Esophagus muscularis mucosa (tissue), 4 donors: ENCODE results near the gene CHL1. TPM values are rescaled to one million over a fixed set of nuclear protein-coding genes. Genes with fewer than 3 reads are reported as not detected.

ENCODE experiments used
- DNase-seq: peaks from one replicate; pipeline ENCODE4 v3.0.0-alpha.2; 2017; ENCODE audit errors: extremely low spot score
- H3K27ac ChIP-seq, 4 donors: fragments of 200-600 bp; sonication (generic); replicated peaks in 1 of 4; 1 replicate in 3 of 4; 2 replicates in 1 of 4; pipeline ENCODE4 v1.5.1; 2016 to 2019; ENCODE audit warnings: mild to moderate bottlenecking in 1 of 4
- H3K27me3 ChIP-seq, 4 donors: fragments of 200-600 bp; sonication (generic); one replicate each; pipeline versions ENCODE4 v1.5.1 to v1.6.0; 2016 to 2019
- H3K36me3 ChIP-seq, 4 donors: fragments of 200-600 bp; sonication (generic); one replicate each; pipeline ENCODE4 v1.5.1; 2016 to 2019
- H3K4me1 ChIP-seq, 4 donors: fragments of 200-600 bp; sonication (generic); one replicate each; pipeline ENCODE4 v1.5.1; 2016 to 2019
- H3K4me3 ChIP-seq, 4 donors: fragments of 200-600 bp; sonication (generic); 1 replicate in 2 of 4; 2 replicates in 2 of 4; pipeline ENCODE4 v1.5.1; 2016 to 2019; ENCODE audit warnings: mild to moderate bottlenecking in 4 of 4, moderate library complexity in 1 of 4
- H3K9me3 ChIP-seq, 4 donors: fragments of 200-600 bp; sonication (generic); 1 replicate in 3 of 4; 2 replicates in 1 of 4; pipeline ENCODE4 v1.5.1; 2016 to 2019
- EP300 ChIP-seq: sonication (generic); formaldehyde crosslinking; IDR thresholded peaks from one replicate; pipeline ENCODE4 v1.6.1; 2017; ENCODE audit warnings: antibody characterized with exemption
- POLR2A ChIP-seq: fragments of 450-650 bp; IDR thresholded peaks from one replicate; pipeline ENCODE4 v1.6.1; 2017; ENCODE audit warnings: antibody characterized with exemption, moderate library complexity, mild to moderate bottlenecking, low read depth
- POLR2AphosphoS5 ChIP-seq, 2 donors: sonication (generic); formaldehyde crosslinking; IDR thresholded peaks; one replicate each; pipeline ENCODE4 v1.6.1; 2017; ENCODE audit warnings: antibody characterized with exemption in 2 of 2
- WGBS: methylation state at CpG from one replicate; pipeline ENCODE4 v1.1.5; 2018; 5-methylcytosine and 5-hydroxymethylcytosine counted together
- intact Hi-C: fragments of 100-400 bp; cut with DNase I; formaldehyde crosslinking; loops from one replicate; pipeline ENCODE4 v1.15.1; 2023
- total RNA-seq, 4 donors: library from RNA; depleted of rRNA; stranded (reverse); fragments of >200 nt; gene quantifications; one replicate each; pipeline versions ENCODE4 v1.1.0 to v1.2.1, GENCODE V29; 2016
- TF ChIP-seq, protein P1 (sequence below), 3 experiments: fragments of 200-600 bp in 2 of 3; fragments of 450-650 bp in 1 of 3; sonication (generic) in 2 of 3; IDR thresholded peaks; one replicate each; pipeline ENCODE4 v1.5.1; 2017 to 2019; ENCODE audit warnings: antibody characterized with exemption in 3 of 3, mild to moderate bottlenecking in 2 of 3, moderate library complexity in 1 of 3

CHL1 gene
- total RNA-seq, 4 donors from 2014 or later: 33.0 to 49.1 (median 42.5) TPM

DNA sequence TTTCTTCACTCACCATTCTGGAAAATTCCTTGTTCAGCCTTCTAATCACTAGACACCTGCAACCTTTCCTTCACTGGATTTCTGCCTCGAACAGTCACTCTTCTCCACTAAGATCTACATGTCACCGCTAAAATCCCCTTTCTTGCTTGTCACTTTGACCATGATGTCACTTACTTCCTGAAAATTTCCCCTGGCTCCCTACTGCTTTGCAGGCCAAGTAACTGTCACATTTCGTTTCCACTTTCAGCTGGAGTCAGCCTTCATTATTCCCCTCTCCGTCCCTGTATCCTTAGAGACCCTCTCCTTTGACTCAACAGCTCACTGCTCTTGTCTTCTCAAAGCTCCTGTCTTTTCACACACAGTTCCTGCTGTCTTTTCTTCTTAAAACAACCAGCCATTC lies 15.9 kb downstream of the CHL1 start:
- no peaks in the 10 kb centered on the region for H3K36me3 ChIP-seq
- H3K4me1 ChIP-seq: no peaks in the 10 kb centered on the region
- intact Hi-C loops: no loop called here
- TF ChIP-seq, protein P1, sequence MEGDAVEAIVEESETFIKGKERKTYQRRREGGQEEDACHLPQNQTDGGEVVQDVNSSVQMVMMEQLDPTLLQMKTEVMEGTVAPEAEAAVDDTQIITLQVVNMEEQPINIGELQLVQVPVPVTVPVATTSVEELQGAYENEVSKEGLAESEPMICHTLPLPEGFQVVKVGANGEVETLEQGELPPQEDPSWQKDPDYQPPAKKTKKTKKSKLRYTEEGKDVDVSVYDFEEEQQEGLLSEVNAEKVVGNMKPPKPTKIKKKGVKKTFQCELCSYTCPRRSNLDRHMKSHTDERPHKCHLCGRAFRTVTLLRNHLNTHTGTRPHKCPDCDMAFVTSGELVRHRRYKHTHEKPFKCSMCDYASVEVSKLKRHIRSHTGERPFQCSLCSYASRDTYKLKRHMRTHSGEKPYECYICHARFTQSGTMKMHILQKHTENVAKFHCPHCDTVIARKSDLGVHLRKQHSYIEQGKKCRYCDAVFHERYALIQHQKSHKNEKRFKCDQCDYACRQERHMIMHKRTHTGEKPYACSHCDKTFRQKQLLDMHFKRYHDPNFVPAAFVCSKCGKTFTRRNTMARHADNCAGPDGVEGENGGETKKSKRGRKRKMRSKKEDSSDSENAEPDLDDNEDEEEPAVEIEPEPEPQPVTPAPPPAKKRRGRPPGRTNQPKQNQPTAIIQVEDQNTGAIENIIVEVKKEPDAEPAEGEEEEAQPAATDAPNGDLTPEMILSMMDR (IDR thresholded peaks at IDR 0.05): no peak
- TF ChIP-seq POLR2A (no peak), POLR2AphosphoS5 (IDR thresholded peaks at IDR 0.05) (no peak), EP300 (no peak)
- WGBS: 39% methylated on average over 4 of the region's 4 CpGs
- no peak overlapping the region for H3K27ac ChIP-seq
- no peaks in the 10 kb centered on the region for H3K9me3 ChIP-seq
- no peaks in the 10 kb centered on the region for H3K27me3 ChIP-seq
- no peak overlapping the region for H3K4me3 ChIP-seq
- DNase-seq: no peak

DNA sequence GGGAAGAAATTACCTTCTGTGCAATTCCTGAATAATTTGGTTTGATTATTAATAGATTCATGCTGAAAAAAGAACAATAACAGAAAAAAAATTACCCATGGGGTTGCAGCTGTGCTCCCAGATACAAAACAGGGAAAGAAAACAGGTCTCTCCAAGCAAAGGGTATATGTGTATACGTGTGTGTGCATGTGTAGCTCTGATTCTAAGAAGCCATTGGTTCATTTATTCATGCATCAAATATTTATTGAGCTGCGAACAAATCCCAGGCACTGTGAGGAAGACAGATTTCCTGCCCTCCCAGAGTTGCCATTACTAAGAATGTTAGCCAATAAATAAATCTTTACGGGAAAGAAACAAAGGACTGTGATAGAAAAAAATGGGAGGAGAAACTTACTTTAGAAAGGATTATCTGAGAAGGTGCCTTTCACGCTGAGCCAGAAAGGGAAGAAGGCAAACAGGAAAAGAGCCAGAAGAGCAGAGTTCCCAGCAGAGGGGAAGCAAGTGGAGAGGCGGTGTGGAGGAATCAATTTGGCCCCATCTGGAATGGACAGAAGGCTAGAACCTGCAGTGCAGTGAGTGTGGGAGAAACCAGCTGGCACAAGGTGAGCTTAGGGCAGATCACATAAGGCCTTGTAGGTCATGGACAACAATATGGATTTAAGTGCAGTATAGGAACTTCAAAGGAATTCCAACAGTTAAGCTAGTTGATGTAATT lies 20.7 kb downstream of the CHL1 start:
- 61% methylated on average over 5 of the region's 5 CpGs for WGBS

DNA sequence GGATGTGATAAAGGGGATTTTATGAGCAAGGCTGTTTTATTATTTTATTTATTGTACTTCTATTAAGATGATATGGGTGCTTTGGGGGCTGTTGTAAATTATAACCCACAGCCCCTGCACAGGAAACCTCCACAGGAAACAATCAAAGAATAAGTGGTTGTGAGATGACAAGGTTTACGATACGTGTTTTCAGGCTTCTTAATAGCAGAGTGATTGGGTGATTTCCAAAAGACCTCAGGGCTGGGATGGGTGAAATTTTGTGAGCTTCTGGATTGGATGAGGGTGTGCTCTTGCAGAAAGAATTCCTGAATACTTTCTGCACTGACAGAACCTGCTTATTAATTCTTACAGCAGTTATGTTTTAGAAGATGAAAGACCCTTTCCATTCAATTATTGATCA lies 21.4 kb downstream of the CHL1 start:
- Histone ChIP-seq H3K36me3 (no peaks in the 10 kb centered on the region), H3K27ac (no peak overlapping the region), H3K27me3 (no peaks in the 10 kb centered on the region), H3K9me3 (no peaks in the 10 kb centered on the region), H3K4me3 (no peak overlapping the region), H3K4me1 (no peaks in the 10 kb centered on the region)
- TF ChIP-seq, protein P1 (IDR thresholded peaks at IDR 0.05): no peak
- no peak for TF ChIP-seq EP300
- no peak for TF ChIP-seq POLR2AphosphoS5 (IDR thresholded peaks at IDR 0.05)
- TF ChIP-seq POLR2A: no peak
- intact Hi-C loops: no loop called here
- no peak for DNase-seq
- WGBS: 58% methylated on average over 2 of the region's 2 CpGs

More for the DNA sequence above, 20.7 kb downstream of the CHL1 start:
- Histone ChIP-seq H3K36me3 (no peaks in the 10 kb centered on the region), H3K4me1 (no peaks in the 10 kb centered on the region), H3K4me3 (no peak overlapping the region), H3K27ac (no peak overlapping the region), H3K9me3 (no peaks in the 10 kb centered on the region), H3K27me3 (no peaks in the 10 kb centered on the region)
- TF ChIP-seq, protein P1 (IDR thresholded peaks at IDR 0.05): no peak
- no peak for TF ChIP-seq EP300
- TF ChIP-seq POLR2AphosphoS5 (IDR thresholded peaks at IDR 0.05): no peak
- TF ChIP-seq POLR2A: no peak
- DNase-seq: no peak
- intact Hi-C loops: no loop called here

DNA sequence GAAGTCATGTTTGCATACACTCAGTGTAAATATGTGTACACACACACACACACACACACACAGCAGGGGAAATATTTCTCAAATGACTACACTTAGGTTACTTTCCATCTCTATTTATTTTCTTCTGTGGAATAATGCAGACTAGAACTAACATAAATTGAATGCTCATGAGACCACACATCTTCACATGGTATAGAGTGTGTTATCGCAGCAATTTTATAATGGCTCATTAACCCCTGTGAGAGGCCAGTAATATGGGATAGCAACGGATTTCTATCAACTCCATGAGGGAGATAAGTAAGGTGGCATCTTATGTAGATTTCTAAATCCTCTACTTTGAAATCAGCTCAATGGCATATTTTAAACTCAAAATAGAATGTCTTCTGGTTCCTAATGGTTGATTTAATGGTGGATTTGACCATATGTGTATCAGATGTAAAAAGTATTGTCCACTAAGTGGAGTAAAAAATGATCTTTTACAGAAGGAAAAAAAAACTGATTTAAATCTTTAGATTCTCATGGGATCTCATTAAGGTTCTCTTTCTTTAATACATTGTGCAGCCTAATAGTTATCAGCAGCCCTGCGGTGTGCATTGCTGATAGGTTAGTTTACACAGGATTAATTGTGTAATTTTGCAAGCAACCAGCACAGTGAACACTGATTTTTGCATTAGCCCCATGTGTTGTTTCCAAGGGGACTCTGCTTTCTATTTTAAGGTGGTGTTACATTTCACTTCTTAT lies 32.0 kb downstream of the CHL1 start:
- peaks cover 0 to 3% (median 0%) of the 10 kb centered on the region in 4 donors for H3K9me3 ChIP-seq
- H3K4me3 ChIP-seq: no peak overlapping the region
- TF ChIP-seq POLR2A: no peak
- TF ChIP-seq EP300: no peak
- TF ChIP-seq POLR2AphosphoS5 (IDR thresholded peaks at IDR 0.05): no peak
- TF ChIP-seq, protein P1 (IDR thresholded peaks at IDR 0.05): no peak
- H3K27me3 ChIP-seq: no peaks in the 10 kb centered on the region
- no peak for DNase-seq
- WGBS: 80% methylated on average over 3 of the region's 3 CpGs
- no peak overlapping the region for H3K27ac ChIP-seq
- intact Hi-C loops: no loop called here
- H3K4me1 ChIP-seq: no peaks in the 10 kb centered on the region
- H3K36me3 ChIP-seq: no peaks in the 10 kb centered on the region
